HG03342 (cell line): ENCODE results near the gene RAB44.

Experiments
- ATAC-seq: cut with Tn5 transposase; IDR thresholded peaks from one replicate; pipeline ENCODE4 v1.9.1; 2021; ENCODE audit warnings: mild to moderate bottlenecking, moderate library complexity; ENCODE audit not compliant: unreplicated experiment

The RAB44 gene

GRCh38 chr6:36765594-36766398, 68.2 kb downstream of the RAB44 start:
- peak; percentile 74 for ATAC-seq

GRCh38 chr6:36766399-36766945, 68.8 kb downstream of the RAB44 start:
- ATAC-seq, result no peak

GRCh38 chr6:36769183-36769675, 71.6 kb downstream of the RAB44 start:
- no peak for ATAC-seq

- no peak for ATAC-seq
Observed at GRCh38 chr6:36769676-36770499, 72.3 kb downstream of the RAB44 start.

- ATAC-seq, result no peak
Observed at GRCh38 chr6:36771145-36771544, 73.5 kb downstream of the RAB44 start.

- no peak for ATAC-seq
Observed at GRCh38 chr6:36772397-36772796, 74.8 kb downstream of the RAB44 start.

- no peak for ATAC-seq
Observed at GRCh38 chr6:36774331-36774730, 76.7 kb downstream of the RAB44 start.

GRCh38 chr6:36776167-36776566, 78.5 kb downstream of the RAB44 start:
- ATAC-seq, result no peak

GRCh38 chr6:36777801-36778200, 80.2 kb downstream of the RAB44 start:
- ATAC-seq, result no peak

- ATAC-seq, result no peak
Observed at GRCh38 chr6:36779227-36779626, 81.6 kb downstream of the RAB44 start.

- ATAC-seq, result no peak
Observed at GRCh38 chr6:36780442-36781177, 83.0 kb downstream of the RAB44 start.

- ATAC-seq, result peak; percentile 55
Observed at GRCh38 chr6:36781669-36782068, 84.0 kb downstream of the RAB44 start.
